Ammon's horn (tissue), 1 donor: ENCODE measurements around the gene PKHD1.

ENCODE experiments used
- DNase-seq: peaks from one replicate; pipeline ENCODE4 v3.0.0-alpha.2; 2016; ENCODE audit warnings: low spot score

PKHD1 gene

DNA sequence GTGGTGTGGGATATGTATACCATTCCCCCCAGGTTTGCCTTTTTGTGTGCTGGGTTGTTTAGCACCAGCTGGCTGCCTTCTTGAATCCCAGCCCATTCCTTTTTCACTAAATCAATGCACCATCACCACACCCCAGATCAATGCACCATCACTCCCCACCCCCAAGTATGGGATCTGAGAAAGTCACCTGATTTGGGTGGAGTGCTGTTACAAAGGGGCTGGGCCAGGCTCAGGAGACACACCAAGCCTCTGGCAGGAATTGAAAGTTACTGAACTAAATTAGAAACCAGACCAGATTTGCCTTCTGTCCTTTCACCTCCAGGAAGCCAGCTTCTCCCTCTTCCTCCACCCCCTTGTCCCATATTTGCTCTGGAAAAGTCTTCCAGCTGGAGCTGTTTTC lies 19.6 kb upstream of the PKHD1 start:
- DNase-seq, result no peak

DNA sequence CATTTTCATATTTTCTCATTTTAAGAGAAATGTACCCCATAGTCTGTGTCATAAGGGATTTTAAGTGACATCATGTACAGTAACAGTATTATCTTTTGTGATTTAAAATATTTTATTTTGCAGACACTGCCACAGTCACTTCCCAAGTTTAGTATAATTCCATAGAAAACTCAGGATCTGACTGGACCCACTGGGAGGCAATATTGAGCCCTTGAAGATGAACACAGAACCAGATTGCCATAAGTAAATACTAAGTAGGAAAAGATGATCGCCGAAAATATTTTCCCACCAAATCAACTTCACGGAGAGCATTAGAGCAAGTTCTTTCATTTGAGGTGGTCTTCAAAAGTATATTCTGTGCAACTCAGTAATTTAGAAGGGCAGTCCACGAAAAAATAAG lies 17.6 kb upstream of the PKHD1 start:
- no peak for DNase-seq

DNA sequence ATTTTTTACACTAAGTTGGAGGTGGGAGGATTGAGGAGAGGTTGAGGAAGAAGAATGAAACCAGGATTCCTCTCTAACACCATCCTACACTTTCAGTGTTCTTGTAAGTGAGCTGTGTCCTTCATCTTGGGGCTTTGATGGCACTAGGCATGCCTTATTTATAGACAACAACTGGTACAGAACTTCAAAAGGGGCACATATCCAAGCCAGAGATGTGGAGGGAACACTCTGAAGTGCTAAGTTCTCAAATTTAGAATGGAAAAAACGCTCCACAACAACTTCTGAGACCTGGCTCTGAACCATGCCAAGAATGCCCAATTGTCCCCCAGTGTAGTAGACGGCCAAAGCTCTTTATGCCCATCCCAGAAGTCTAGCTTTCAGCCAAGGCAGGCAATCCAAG lies 16.2 kb upstream of the PKHD1 start:
- DNase-seq, result peak; percentile 5

DNA sequence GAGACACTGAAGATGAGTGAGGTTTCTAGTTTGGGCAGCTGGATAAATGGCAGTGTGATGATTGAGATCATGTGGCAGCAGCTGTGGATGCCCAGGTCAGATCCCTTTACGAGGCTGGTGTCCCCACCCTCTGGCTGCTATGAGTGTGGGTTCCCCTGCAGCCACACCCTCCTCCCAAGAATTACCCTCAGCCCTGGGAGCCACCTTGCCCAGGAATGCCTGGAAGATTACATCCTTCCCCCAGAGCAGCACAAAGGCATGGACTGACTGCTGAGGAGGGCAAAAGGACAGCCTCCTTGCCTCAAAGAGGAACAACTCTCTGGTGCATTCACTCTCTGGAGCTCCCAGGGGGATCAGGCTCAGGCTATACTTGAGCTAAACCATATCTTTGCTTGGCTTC lies 15.0 kb upstream of the PKHD1 start:
- no peak for DNase-seq

DNA sequence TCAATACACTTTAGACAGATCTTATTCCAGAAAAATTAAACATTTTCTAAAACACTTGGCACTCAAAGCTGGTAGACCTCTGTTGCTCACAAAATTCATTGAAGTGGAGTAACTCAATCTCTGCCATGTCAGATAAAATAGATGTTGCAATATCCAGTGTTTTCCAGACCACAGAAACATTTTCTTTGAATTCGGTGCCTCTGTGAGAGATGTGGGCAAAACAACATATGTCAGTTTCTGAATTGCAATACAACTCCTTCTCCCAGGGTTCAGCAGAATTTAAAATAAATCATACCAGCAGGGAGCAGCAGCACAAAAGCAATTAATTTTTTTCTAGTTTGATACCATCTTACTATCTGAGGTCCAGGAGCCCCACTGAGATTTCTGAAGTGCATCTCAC lies 11.3 kb upstream of the PKHD1 start:
- DNase-seq, result peak; percentile 9

DNA sequence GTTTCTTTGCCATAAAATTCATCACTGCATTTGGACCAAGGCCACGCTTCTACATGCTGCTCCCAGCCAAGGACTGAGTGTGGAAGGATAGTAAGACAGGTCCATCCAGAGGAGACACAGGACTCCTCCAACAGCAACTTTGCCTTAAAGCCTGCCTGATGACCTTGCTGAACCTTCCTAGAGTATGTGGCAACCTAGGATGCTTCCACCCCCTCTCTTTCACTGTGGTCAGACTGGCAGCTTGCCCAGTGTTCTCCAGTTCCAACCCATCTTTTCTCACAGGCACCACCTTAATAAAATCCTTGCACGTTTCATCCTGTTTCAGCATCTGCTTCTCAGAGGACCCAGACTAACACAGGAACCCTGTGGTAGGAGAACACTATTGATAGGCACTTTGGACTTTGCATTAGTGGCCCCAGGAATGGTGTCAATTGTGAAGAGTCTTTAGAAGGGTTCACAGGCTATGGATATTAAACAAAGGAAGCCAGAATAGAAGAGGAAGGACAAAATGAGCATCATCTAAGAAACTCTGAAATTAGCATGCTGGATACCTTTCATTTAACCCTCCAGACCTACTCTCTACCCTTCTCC lies 2.4 kb upstream of the PKHD1 start:
- no peak for DNase-seq

DNA sequence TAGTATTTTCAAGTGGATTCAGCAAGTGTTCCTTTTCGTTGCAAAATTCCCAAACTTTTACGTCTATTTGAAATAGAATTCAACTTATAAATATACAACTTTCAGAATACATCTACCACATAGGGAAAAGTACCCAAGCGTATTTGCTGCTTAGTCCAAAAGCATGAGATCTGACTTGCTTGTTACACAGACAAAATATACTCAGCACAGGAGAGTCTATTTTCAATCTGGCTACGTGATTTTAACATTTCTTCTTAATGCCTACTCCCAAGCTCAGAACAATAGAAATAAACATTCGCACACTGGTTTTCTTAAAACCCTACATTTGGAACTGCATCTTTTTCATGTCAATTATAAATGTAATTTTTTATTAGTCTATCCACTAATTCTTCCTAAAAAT lies 672 bp downstream of the PKHD1 start:
- DNase-seq, result no peak

DNA sequence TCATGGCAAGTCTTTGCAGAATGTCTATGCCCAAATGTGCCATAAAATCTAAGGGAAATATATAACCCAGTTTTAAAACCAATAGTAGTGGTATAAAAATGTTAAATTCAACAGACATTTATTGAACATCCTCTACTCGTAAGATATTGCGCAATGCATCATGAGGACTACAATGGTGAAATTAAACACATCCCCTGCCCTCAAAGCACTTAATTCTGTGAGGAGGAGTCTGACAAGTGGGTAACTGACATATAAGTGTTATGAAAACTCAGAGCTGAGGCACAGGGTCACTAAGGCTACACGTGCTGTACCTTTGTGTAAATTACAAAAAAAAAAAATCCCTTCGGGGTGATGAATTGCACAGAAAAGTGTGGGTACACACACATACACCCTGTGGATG lies 6.2 kb downstream of the PKHD1 start:
- DNase-seq, result no peak

DNA sequence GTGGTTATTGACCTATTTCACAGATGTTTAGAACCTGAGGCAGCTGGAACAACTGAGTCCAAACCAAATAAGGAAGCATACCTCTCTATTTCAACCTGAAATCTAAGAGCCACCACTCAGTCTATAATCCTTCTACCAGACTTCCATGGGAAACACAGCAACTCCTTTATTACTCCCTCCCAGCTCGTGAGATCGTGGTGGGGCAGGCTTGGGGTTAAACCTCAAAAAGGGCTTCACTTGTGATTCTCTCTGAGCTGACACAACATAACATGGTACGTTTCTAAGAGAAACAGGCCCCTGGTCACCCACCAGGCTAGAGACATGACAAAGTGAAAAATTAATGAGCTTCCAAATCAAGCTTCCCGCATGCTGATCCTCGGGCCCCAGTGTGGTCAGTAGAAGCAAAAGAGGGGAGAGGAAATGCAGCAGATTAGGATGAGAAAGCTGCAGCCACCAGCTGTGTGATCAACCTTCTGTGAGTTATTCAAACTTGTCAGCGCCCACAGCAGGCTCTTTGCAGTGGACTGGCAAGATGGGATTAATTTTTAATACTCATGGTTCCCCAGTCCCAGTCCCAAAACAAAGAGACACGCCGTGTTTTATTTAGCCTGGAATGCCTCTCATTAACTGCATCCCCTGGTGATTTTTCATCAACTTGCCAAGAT lies 9.3 kb downstream of the PKHD1 start:
- no peak for DNase-seq

DNA sequence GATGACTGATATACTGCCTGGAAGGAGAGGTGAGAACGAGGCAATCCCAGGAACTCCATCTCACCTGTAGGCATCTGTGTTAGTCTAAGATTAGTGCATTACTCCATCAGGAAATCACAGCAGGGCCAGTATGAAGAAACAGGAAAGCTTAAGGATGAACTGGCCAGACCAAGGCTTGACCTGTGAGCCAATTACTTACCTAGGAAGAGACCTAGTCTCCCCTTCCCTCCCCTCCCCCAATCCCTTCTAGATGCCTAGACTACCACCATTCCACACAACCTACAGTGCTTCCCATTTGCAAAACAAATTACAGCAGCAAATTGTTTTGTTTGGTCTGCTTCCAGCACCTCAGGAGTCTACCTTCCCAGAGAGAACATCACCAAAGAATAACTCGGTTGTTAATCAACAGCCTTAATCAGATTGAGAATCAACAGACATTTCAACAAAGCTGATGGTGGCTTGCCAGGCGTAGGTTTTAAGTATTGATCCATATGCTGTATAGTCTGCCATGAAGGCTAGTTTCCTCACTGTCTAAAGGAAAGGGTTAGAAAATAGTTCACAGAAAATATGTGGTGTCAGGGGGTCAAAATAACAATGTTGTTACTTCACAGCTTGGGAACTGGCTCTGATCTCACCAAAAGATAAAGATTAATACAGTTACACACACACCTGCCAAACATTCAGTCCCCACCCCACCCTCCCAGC lies 10.1 kb downstream of the PKHD1 start:
- DNase-seq, result no peak

DNA sequence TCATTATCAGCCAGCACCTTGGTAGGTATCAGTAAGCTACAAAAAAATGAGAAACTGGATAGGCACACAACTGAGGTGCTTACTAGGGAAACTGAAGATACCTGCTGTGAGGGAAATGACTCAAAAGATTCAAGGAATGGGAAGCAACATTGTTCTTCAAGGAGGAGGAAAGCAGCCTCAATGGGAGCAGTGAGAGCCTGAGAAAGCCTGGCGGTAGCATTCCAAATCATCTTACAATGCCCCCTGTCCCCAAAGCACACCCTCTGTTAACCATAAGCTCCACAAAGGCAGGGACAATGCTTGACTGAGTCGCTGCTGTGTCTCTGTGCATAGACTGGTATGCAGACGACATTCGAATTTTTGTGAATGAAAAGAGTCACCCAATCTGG lies 10.6 kb downstream of the PKHD1 start:
- DNase-seq, result no peak

DNA sequence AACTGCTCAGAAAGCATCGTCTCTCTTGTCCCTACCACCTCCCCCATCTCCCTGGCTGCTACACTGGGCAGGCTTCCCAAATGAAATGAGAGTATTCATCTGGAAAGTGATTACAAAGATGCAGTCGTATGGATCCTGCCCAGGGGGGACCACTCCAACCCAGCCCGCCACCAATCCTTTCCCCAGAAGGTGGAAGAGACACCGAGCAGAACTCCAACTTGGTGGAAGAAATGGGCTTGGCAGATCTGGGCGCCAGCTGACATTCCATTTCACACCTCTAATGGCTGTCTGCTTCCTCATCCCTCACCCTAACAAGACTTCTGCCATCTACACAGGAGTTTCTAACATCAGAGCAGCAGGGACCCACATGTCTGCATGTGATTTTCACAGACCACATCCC lies 12.7 kb downstream of the PKHD1 start:
- DNase-seq, result no peak

DNA sequence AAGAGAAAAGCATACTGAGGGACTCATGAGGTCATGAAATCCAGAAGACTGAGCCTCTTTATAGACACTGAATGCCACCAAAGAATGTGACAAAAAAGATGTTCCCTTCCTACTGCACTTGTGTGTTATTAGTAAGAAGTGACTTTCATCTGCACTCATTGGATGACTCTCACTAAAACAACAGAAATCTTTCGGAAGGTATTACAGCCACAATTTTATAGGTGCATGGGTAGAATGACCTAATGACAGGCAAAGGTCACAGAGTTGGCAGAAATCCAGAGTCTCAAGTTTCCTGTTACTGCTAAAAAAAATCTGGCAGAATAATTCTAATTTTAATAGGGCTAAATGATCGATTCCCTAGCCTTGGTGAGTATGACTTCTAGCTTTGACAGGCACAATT lies 13.3 kb downstream of the PKHD1 start:
- no peak for DNase-seq

DNA sequence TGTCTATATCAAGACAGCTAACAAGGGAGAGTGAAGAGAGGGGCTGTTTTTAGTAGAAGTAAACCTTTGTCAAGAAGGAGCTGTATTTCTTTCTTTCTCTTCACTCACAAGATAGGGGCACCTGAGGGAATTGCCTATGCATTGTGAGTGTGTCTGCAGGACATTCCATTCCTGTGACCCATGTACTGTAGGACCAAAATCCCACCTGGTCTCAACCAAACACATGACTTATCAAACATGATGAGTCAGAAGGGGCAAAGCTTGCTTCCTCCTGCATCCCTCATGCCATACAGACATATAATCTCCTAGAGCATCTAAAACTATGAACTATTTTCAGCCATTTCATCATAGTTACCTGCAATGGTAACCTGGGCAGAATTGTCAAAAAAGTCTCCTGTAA lies 21.8 kb downstream of the PKHD1 start:
- no peak for DNase-seq

DNA sequence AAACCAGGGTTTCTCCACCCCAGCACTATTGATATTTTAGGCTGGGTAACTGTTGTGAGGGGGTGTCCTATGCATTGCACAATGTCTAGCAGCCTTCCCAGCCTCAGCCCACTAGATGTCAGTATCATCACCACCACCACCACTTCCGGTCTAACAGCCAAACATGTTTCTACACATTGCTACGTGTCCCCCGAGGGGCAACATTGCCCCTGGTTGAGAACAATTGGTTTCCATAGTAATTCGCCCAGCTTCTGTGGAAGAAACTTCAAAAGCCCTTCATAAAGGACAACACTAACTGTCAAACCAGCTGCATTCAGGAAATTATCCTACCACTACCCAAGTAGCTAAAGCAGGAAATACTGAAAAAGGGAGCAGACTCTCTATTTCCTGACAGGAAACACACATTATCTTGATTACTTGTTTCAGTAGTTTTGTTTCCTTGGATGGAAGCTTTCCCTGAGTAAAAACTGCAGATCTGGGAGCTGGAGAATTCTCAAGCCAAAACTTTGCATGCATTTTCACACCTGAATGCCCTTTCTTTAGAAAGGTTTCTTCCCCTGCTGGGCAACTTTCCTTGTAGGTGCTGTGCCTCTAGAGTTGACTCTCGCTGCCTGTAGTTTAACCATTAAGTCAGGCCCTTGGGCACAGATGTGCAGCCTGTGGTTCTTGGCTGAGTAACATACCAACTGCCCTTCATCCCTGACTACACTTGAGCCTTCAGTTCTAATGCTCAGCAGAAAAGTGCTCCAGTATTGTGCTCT lies 23.6 kb downstream of the PKHD1 start:
- DNase-seq, result peak; percentile 67

DNA sequence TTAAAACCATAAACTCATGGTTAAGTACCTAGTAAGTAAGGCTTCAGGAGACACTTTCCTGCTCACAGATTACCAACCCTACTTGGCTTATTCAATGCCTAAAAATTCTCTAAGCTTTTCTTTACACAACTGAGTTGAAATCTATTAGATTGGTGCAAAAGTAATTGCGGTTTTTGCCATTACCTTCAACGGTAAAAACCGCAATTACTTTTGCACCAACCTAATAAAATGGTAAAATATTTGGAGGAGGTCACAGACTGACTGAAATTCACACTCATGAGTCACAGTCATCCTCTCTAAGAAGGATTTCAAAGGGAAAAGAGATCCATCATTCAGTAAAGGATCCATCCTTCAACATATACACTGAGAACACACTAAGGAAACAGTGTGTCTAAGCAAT lies 25.9 kb downstream of the PKHD1 start:
- DNase-seq, result no peak

DNA sequence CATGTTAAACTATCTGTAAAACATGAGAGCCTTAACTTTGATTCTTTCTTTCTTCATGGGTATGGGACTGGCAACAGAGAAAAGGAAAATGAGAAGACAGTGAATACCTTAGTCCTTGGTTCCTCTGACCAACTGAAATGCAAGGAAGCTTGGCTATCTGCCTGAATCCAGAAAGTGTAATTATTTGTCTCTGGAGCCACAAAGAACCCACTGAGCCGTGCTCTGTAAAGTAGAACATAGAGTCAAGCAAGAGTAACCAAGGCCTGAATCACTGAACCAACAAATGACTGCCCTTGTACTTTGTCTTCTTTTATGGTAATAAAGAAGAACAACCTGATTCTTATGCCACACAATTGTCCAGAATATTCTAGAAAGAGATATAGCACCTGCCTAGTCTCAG lies 27.6 kb downstream of the PKHD1 start:
- DNase-seq, result no peak

DNA sequence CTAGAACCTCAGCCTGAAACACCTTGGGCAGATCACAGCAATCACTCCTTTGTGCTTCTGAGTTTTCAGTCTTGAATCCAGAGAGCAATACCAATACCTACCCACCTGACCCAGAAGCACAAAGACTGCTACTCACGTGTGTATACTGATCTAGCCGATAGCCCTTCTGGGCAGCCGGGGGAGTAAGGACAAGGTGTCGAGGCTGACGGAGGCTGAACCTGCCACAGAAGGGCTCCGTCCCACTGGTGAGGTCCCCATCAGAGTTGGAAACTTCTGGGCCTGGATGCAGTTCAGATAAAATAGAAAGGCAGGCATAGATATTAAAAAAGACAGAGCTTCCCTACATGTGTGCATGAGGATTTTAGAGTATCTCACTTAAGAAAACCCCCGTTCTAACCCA lies 32.0 kb downstream of the PKHD1 start:
- no peak for DNase-seq

DNA sequence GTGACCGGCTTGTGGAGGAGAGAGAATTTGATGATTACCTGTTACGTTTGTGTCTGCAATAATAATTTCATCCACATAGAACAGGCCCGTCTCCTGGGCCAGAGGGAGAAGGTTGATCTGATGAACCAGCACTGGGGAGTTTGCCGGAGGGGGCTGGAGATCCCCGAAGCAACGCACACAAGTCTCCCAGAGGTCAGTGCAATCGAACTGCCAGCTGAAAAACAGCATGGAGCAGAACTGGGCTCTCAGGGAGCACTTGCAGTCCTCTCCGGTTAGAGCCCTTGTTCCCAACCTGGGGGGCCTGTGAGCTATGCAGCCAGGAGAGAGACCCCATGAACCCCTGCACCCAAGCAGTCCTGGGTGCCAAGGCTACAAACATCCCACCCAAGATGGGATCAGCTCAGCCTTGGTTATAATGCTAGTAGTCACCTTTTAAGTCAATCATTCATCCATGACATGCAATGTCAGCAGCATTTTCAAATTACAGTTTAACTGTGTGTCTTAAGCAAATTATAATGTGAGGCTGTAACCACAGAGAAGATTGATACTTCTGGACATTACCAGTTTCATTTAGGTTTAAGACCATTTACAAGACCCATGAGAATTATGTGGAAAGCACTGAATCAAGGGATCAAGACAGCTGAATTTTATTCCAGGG lies 34.2 kb downstream of the PKHD1 start:
- DNase-seq, result no peak

DNA sequence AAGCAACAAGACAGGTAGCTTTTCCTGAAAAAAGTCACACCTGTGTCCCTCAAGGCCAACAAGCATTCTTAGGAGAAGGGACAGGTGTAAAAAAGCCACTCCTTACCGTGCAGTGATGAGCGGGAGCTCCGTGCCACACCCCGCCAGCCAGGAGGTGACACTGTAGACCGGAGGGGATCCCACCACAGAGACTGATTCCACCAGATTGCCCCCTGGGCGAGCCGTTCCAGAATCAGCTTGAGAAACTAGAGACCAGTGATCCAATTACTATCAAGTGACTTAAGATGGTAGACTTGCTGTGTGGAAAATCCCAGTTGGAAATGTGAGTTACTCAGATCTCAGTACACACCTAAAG lies 37.4 kb downstream of the PKHD1 start:
- no peak for DNase-seq

DNA sequence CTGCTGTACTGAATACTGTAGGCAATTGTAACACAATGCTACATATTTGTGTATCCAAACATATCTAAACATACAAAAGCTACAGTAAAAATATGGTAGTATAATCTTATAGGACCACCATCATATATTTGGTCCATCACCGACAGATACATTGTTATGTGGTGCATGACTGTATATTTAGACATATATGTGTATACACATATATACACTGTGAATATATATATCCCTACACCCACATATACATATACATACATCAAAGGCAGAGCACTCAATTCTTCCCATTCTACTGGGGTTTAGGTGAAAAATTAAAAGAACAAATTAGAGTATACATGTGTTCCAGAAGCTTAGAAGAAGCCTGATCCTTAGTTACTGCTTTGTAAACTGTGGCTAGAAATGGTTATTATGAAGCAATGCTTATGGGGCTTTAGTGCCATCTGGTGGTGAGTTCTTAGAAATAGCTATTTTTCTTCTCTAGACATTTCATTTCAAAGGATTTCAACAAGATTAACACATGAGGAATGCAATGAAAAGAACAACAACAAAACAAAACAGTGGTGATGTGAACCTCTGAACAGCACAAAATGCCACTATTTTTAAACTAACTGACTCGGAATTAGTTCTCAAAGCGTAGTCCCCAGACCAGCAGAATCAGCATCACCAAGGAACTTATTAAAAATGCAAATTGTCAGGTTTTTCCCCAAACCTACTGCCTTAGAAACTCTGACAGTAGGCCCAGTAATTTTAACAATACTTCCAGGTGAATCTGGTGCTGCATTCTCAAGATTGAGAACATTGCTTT lies 38.0 kb downstream of the PKHD1 start:
- DNase-seq, result peak; percentile 49

DNA sequence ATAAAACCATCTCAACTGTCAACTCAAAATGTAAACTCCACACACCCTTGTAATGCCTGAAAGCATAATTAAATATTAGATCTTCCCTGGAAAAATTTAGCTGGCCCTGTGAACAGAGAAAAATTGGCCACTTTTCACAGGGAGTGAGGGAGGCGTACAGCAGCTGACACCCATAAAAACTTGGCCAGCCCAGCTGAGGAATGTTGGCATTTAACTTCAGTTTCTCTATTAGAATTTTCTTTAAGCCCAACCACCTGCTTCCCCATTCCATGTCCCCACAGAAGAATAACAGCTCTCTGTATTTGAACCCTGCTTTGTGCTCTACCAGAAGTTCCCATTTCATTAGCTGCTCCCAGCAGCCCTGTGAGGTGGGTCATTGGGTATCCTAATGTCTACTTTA lies 41.0 kb downstream of the PKHD1 start:
- no peak for DNase-seq
